HG03135 (cell line): ENCODE measurements around the gene SMU1.
A peak's percentile ranks its signal among the peaks of the same experiment; 100 is the strongest.
"Not testable (repeated sequence)": the region's sequence is repeated elsewhere in the genome, so short reads cannot be mapped to it uniquely, and the experiment has no call there.

Experiments
- ATAC-seq: cut with Tn5 transposase; IDR thresholded peaks from one replicate; pipeline ENCODE4 v1.9.1; 2021; ENCODE audit warnings: mild to moderate bottlenecking, moderate library complexity; ENCODE audit not compliant: unreplicated experiment

The SMU1 gene

DNA sequence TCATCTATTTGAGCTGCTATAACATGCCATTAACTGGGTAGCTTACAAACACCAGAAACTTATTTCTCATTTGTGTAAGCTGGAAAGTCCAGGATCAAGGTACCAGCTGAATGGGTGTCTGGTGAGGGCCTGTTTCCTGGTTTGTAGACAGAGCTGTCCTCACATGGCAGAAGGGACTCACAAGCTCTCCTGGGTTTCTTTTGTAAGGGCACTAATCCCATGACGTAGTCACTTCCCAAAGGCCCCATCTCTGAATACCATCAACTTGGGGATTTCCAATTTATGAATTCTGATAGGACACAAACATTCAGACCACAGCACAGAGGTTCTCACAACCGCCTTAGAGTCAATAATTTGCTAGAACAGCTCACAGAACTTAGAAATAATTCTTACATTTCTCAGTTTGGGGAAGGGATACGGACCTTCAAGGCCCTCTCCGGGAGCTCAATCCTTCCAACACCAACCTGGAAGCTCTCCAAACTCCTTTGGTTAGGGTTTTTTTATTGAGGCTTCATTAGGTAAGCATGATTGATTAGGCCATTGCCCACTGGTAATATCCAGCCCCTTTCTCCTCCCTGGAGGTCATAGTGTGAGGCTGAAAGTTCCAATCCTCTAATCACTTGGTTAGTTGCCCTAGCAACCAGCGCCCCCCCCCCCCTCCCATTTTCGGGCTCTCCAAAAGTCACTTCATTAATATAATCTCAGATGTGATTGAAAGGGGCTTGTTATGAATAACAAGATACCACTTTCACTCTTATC lies 59.0 kb downstream of the SMU1 start:
- peak; percentile 44 for ATAC-seq

DNA sequence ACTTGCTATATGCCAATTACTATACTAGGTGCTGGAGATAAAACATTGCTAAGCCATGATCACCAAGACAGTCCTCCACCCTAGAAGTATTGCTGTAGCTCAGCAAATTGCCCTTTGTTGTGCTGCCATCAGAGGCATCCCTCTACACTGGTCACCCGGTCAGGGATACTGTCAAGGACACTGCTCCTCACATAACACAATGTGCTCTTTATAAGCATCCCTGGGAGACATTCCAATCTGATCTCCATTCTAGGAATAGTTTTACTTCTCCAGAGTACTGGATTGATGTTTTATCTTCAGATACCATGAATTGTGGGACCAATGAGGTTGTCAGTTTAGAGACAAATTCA lies 61.8 kb downstream of the SMU1 start:
- no peak for ATAC-seq

DNA sequence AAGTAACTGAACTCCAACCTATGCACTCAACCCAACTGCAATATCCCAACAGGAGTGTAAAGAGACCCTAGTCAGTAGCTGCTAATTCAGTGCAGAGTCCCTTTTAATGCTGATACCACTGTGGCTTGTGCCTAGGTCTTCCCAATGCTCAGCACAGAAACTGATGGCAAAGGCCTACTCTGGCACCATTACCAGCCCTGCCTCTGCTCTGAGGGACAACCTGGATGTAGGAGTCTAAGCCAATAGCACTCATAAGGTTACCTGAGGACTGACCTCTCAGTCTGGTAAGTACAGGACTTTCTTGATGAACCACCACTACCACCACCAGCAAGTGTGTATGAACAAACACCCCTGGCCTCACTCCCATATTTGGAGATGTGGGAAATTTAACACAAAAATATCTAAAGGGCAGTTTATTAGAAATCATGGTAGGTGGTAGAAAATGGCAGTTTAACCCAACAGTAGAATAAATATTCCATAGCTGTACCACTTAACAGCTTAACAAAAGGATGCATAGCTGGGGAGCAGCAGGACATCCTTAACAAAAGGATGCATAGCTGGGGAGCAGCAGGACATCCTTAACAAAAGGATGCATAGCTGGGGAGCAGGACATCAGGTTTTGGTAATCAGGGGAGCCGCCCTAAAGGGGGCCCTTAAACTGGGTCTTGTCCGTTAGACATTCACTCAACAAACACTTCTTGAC lies 62.4 kb downstream of the SMU1 start:
- ATAC-seq = no peak

DNA sequence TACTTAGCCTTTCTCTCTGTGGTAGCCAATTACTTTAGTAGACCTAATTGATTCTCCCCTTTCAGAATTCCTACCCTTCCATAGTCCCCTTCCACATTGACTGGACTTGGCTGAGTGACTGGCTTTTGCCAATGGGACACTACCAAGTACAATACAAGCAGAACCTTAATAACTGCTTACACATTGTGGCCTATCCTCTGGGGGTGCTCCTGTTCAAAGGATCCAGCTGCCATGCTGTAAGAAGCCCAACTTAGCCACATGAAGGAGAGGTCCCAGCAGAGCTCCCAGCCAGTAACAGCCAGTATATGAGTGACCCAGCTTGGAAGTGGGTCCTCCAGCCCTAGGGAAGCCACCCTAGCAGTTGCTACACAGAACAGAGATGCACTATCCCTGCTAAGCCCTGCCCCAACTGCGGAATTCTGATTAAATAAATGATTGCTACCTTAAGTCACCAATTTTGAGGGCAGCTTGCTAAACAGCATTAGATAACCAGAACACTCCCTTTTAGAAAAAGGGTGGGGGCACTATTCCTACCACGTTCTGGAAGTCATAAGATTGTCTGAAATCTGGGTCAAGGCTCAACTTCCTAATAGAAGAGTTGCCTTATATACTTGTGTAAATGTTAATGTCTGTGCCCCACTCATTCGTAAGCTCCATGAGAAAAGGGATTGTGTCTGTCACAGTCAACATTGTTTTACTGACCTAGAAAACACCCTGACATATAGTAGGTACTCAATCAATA lies 64.0 kb downstream of the SMU1 start:
- no peak for ATAC-seq

DNA sequence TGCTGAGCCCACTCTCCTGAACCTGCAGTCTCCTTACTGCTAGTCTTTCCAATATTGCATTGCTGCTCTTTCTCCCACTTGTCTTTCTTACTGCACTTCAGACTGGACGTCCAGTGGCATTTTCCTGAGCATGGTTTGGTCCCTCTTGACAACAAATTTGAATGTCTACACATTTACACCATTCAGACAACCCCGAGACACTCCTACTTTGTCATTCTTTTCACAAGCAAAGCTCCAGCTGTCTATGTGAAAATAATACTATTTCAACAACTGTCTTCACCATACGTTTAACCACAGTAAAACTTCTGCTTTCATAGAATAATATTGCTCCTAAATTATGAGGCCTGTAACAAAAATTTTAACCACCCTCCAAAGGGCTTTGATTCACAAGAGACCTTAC lies 64.6 kb downstream of the SMU1 start:
- ATAC-seq = no peak

DNA sequence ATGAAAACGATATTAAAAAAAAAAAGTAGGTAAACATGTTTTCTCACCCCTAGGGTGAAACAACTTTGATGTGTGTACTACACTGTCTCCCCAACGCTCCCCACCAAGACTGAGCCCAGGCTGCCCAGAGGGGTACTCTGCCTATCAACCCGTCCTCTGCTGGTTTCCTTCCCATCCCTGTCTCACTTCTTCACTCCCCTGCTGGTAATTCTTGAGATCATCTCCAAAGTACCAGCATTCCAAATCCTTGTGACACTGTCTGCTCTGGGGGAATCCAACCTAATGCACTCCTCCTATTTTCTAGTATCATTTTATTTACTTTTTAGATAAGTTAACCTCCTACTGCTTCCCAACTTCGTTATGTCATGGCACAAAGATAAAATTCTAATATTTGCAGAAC lies 68.7 kb downstream of the SMU1 start:
- ATAC-seq = no peak

DNA sequence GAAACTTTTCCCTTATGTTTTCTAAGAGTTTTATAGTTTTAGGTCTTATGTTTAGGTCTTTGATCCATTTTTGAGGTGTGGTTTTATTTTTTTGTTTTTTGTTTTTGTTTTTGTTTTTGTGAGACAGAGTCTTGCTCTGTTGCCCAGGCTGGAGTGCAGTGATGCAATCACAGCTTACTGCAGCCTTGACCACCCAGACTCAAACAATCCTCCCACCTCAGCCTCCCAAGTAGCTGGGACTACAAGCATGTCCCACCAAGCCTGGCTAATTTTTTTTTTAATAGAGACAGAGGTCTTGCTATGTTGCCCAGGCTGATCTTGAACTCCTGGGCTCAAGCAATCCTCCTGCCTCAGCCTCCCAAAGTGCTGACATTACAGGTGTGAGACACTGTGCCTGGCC lies 71.1 kb downstream of the SMU1 start:
- not testable (repeated sequence) for ATAC-seq

DNA sequence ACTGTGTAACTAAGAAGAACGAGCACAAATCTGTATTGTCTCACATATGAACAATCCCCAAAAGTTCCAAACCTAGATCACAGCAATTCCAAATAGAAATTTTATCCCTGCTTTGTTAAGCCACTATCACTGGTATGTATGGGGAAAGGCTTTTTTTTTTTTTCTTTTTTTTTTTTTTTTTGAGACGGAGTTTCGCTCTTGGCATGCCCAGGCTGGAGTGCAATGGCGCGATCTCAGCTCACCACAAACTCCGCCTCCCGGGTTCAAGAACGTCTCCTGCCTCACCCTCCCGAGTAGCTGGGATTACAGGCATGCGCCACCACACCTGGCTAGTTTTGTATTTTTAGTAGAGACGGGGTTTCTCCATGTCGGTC lies 75.8 kb downstream of the SMU1 start:
- ATAC-seq = not testable (repeated sequence)

DNA sequence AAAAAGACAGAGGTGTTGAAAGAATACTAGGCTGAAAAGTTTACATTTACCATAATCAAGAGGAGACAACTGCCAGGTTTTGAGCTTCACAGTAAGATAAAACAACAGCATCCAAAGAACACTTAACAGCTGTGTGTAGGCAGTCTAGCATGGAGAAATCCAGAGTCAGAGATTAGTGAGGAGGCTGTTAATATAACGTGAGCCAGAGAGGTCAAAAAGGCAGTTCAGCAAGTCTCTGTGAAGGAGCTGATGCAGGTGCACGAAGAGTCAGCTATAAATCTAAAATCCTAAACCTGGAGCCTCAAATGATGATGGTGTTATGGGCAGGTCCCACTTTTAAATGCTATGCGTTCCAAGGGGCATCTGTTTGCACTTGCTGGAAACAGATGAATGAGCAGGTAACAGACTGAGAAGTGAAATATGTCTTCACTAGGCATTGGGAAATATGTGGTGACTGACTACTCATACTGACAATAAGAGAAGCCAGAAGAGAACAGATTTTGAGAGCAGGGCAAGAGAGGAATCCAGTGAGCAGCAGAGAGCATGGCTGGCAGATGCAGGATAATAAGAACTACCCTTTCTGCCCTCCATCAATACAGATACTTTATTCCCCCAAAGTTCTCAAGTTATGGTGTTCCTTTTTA lies 83.8 kb downstream of the SMU1 start:
- ATAC-seq = no peak

DNA sequence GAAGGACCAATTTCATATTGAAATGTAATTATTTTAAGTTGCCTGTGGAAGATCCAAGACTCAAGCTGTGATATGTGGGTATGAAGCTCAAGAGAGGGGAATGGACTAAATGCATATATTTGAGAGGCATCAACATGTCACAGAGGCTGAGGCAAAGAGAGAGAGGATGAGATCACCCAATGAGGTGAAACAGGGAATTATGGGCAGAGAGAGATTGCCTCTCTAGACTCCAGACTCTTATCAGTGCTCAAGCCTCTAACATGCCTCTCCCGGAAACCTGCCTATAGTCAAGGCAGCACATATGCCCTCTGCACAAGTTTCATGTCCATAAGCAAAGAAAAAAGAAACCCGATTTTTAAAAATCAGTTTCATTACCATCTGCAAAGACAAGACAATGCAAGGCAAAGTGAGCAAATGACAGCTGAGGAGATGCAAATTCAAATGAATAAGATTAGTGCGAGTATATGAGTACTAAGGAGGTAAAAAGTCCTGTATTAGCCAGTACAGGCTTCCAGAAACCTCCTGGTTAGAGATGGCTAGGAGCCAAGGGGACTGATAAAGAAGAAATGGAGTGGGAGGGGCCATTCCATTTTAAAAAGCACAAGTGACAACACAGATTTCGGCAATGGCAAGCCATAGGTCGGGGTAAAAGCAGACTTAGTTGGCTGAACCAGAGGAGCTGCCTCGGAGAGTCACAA lies 84.4 kb downstream of the SMU1 start:
- ATAC-seq = no peak
